Upper lobe of right lung (tissue), 1 donor: ENCODE measurements around the gene BCL11B. TPM values are rescaled to one million over a fixed set of nuclear protein-coding genes. Genes with fewer than 3 reads are reported as not detected.

Experiments
- ATAC-seq: fragments of 200-7000 bp; cut with Tn5 transposase; one replicate; pipeline ENCODE4 v1.9.1; 2020; ENCODE audit warnings: mild to moderate bottlenecking, moderate library complexity
- DNase-seq: peaks from one replicate; pipeline ENCODE4 v3.0.0-alpha.2; 2020
- H3K27ac ChIP-seq: fragments of 200-600 bp; one replicate; pipeline ENCODE4 v1.8.0; 2022
- H3K27me3 ChIP-seq: fragments of 200-600 bp; one replicate; pipeline ENCODE4 v1.8.0; 2022; ENCODE audit warnings: mild to moderate bottlenecking
- H3K36me3 ChIP-seq: fragments of 200-600 bp; one replicate; pipeline ENCODE4 v1.8.0; 2022
- H3K4me1 ChIP-seq: fragments of 200-600 bp; one replicate; pipeline ENCODE4 v1.8.0; 2022
- H3K4me3 ChIP-seq: fragments of 200-600 bp; one replicate; pipeline ENCODE4 v1.8.0; 2022; ENCODE audit warnings: mild to moderate bottlenecking
- H3K9me3 ChIP-seq: fragments of 200-600 bp; one replicate; pipeline ENCODE4 v1.8.0; 2022
- intact Hi-C: fragments of 100-400 bp; cut with DNase I; formaldehyde crosslinking; loops from one replicate; pipeline ENCODE4 v1.11.0; 2022
- total RNA-seq: library from RNA; stranded (reverse); fragmentation: NEBNext Ultra II Directional; extraction: Animal tissue kit (Norgen Biotek cat#: 25700); gene quantifications from one replicate; pipeline ENCODE4 v1.2.1, GENCODE V29; 2021
- TF ChIP-seq, protein P1 (sequence below): fragments of 200-600 bp; IDR thresholded peaks from one replicate; pipeline ENCODE4 v1.8.0; 2022; ENCODE audit warnings: antibody characterized with exemption
- donor health status: DM: no; HTN: yes; CAD: no; lungs with severe emphysema.

BCL11B gene
- total RNA-seq, 1 donor from 2014 or later: 2.4 TPM

DNA sequence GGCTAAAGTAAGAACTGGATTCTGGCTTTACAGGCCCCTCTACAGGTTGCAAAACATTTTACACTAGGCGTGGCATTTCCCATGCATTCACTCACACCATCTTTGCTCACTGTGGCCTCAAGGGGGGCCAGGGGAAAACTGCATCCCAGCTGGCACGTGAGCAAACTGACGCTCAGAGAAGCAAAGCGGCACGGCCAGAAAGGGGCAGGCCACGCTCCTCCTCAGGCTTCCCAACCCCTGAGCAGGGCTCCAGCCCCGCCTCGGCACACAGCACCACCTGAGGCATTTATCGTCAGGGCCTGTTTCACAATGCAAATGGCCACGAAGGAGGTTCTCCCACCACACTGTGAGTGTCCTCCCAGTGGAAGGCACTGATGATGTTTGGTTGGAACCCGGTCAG is 90.8 kb downstream of the BCL11B start:
- Histone ChIP-seq H3K36me3 (no peaks in the 10 kb centered on the region), H3K4me3 (no peak overlapping the region), H3K27ac (no peak overlapping the region), H3K9me3 (no peaks in the 10 kb centered on the region), H3K4me1 (no peaks in the 10 kb centered on the region), H3K27me3 (no peaks in the 10 kb centered on the region)
- TF ChIP-seq, protein P1, sequence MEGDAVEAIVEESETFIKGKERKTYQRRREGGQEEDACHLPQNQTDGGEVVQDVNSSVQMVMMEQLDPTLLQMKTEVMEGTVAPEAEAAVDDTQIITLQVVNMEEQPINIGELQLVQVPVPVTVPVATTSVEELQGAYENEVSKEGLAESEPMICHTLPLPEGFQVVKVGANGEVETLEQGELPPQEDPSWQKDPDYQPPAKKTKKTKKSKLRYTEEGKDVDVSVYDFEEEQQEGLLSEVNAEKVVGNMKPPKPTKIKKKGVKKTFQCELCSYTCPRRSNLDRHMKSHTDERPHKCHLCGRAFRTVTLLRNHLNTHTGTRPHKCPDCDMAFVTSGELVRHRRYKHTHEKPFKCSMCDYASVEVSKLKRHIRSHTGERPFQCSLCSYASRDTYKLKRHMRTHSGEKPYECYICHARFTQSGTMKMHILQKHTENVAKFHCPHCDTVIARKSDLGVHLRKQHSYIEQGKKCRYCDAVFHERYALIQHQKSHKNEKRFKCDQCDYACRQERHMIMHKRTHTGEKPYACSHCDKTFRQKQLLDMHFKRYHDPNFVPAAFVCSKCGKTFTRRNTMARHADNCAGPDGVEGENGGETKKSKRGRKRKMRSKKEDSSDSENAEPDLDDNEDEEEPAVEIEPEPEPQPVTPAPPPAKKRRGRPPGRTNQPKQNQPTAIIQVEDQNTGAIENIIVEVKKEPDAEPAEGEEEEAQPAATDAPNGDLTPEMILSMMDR: no peak
- intact Hi-C loops: no loop called here
- DNase-seq: no peak
- ATAC-seq: no peak

DNA sequence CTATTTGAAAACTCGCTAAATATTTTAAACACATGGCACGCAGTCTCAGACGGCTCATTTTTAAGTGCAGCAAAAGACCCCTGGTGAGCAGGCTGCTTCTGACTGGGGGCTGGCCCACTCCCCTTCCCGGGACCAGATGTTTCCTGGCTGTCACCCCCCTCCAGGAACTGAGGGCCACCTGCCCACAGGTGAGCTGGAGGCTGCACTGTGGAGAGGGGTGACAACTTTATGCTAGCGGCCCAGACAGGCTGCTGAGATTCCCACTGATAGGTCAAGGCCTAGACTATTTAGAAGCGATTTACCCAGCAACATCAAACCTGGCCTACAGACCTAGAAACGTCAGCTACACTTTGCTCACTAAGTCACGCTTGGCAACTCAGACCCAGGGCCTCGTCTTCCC is 92.1 kb downstream of the BCL11B start:
- no peak for DNase-seq
- no peak for ATAC-seq
- TF ChIP-seq, protein P1: no peak
- intact Hi-C loops: no loop called here
- H3K4me1 ChIP-seq: no peaks in the 10 kb centered on the region
- no peaks in the 10 kb centered on the region for H3K9me3 ChIP-seq
- H3K4me3 ChIP-seq: no peak overlapping the region
- H3K27ac ChIP-seq: no peak overlapping the region
- H3K27me3 ChIP-seq: no peaks in the 10 kb centered on the region
- no peaks in the 10 kb centered on the region for H3K36me3 ChIP-seq

DNA sequence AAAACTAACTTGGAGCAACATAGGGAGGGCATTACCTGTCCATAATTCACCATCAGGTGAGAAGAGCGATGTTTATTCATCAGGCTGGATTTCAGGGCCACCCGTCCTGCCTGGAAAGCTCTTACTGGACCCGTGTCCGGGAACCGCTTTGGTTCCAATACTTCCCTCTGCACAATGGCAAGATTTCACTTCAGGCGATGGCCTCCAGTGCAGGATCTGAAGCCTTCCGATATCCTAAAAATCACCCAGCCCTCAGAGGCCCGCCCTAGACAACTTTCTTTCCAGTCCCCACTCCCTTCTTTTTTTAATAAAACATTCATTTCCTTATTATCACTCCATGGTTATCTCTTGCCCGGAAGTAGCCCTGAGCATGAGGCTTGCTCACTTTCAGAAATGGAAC is 92.5 kb downstream of the BCL11B start:
- Histone ChIP-seq H3K4me1 (no peaks in the 10 kb centered on the region), H3K27me3 (no peaks in the 10 kb centered on the region), H3K27ac (no peak overlapping the region), H3K9me3 (no peaks in the 10 kb centered on the region), H3K36me3 (no peaks in the 10 kb centered on the region), H3K4me3 (no peak overlapping the region)
- no peak for DNase-seq
- intact Hi-C loops: no loop called here
- no peak for ATAC-seq
- TF ChIP-seq, protein P1: no peak

DNA sequence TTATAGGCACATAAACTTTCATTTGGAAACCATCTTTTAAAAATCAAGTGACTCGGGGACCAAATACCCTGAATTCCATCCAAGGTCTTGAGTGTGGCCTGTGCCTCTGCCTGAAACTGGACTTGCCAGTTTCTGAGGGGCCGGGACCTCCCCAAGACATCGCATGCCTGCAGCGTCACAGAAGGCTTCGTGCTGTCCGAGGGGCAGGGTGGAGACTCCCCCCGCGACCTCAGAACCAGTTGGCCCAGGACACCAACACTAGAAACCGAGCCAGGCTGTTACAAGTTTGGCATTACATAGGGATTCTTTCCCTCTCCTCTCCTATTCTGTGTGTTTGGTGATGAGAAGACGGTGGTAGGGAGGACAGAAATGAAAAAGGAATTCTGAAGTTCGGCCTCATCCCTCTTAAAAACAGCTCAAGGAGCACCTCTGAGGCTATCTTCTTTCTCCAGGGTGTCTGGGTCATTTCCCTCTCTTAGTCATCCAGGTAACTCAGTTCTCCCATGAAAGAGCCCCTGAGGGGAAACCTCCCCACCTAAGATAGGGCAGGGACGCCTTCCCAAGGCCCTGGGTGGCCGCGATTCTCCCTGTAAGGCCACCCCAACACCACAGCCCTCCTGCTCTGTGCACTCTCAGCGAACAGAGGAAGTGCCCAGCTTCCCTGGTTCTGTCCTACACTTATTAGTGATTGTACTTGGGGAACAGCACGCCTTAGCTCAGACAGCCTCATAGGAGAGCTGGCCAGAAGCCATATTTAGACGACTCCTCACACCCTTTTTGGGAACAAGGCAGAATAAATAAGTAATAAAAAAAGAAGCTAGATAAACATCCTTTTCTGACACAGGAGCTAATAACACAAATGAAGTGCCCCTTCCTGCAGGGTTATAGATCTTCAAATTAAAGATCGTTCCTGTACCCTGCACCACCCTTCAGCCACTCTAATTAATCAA is 93.8 kb downstream of the BCL11B start:
- Histone ChIP-seq H3K4me3 (no peak overlapping the region), H3K36me3 (no peaks in the 10 kb centered on the region), H3K9me3 (no peaks in the 10 kb centered on the region), H3K27ac (peak overlapping the region; percentile 42), H3K27me3 (no peaks in the 10 kb centered on the region), H3K4me1 (no peaks in the 10 kb centered on the region)
- peak; percentile 20 for ATAC-seq
- TF ChIP-seq, protein P1: no peak
- DNase-seq: no peak
- intact Hi-C loops: no loop called here

DNA sequence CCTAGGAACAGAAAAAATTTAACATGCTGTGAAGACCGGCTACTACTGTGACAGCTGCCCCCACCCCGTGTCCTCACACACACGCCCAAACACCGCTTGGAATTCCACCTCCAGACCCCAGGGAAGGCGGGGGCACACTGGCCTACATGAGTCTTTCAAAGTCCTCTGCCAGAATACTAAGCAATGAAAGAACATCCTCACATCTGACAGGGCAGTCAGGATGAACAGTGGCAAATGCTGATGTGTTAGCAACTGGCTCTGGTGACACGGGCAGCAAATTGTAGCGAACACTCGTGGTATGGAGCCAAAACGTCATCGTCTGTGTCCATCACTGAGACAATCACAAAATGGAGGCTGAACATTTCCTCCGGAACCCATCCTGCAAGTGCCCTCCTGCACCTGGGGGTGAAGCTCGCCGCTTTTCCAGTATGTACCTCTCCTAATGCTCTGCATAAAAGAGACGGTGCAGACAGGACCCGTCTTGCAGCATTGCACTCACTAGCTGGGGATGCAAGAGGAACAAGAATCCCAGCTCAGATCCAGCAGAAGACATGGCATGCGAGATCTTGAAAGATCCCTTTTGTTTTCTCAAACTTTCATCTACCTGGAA is 94.8 kb downstream of the BCL11B start:
- Histone ChIP-seq H3K27ac (no peak overlapping the region), H3K27me3 (no peaks in the 10 kb centered on the region), H3K9me3 (no peaks in the 10 kb centered on the region), H3K36me3 (no peaks in the 10 kb centered on the region), H3K4me3 (no peak overlapping the region), H3K4me1 (no peaks in the 10 kb centered on the region)
- DNase-seq (no peak), ATAC-seq (no peak)
- intact Hi-C loops: no loop called here
- TF ChIP-seq, protein P1: no peak
